Nephron progenitor cell (in vitro differentiated cells): ENCODE results near the gene GOLGA8F.
A peak's percentile ranks its signal among the peaks of the same experiment; 100 is the strongest.
"Not testable (repeated sequence)": the region's sequence is repeated elsewhere in the genome, so short reads cannot be mapped to it uniquely, and the experiment has no call there.

Source experiments
- DNase-seq: peaks from one replicate; pipeline ENCODE4 v3.0.0; 2021
- H3K27ac Mint-ChIP-seq: 2 replicates; pipeline ENCODE4 v1.8.0; 2021; ENCODE audit warnings: mild to moderate bottlenecking, moderate library complexity, mixed read lengths
- H3K27me3 Mint-ChIP-seq: 2 replicates; pipeline ENCODE4 v1.8.0; 2021; ENCODE audit warnings: mild to moderate bottlenecking, low read depth, mixed read lengths; ENCODE audit not compliant: poor library complexity
- H3K36me3 Mint-ChIP-seq: 2 replicates; pipeline ENCODE4 v1.8.0; 2021; ENCODE audit warnings: low read depth, mixed read lengths
- H3K4me1 Mint-ChIP-seq: 2 replicates; pipeline ENCODE4 v1.8.0; 2021; ENCODE audit warnings: mixed read lengths
- H3K4me3 Mint-ChIP-seq: 2 replicates; pipeline ENCODE4 v1.8.0; 2021; ENCODE audit warnings: mild to moderate bottlenecking, moderate library complexity, mixed read lengths
- H3K9me3 Mint-ChIP-seq: 2 replicates; pipeline ENCODE4 v1.8.0; 2021; ENCODE audit warnings: mild to moderate bottlenecking, moderate library complexity, mixed read lengths

The GOLGA8F gene

GRCh38 chr15:28378364-28378763 lies at the start of gene GOLGA8F:
TSS of gene GOLGA8F (plus strand) at chr15:28378664. CDS start at chr15:28378762, 98 bp downstream.
- not testable (repeated sequence) for DNase-seq, H3K27ac Mint-ChIP-seq, H3K4me3 Mint-ChIP-seq, H3K27me3 Mint-ChIP-seq, H3K9me3 Mint-ChIP-seq, H3K4me1 Mint-ChIP-seq, H3K36me3 Mint-ChIP-seq

GRCh38 chr15:28357984-28358383 lies 20.5 kb upstream of the GOLGA8F start, which contains the start of gene GOLGA6L24:
TSS of gene GOLGA6L24 (minus strand) at chr15:28358084. CDS start at chr15:28358023, 61 bp downstream.
- not testable (repeated sequence) for H3K9me3 Mint-ChIP-seq, H3K4me1 Mint-ChIP-seq, DNase-seq, H3K27me3 Mint-ChIP-seq, H3K4me3 Mint-ChIP-seq, H3K36me3 Mint-ChIP-seq, H3K27ac Mint-ChIP-seq

GRCh38 chr15:28365502-28365901 lies 13.0 kb upstream of the GOLGA8F start:
- H3K4me1 Mint-ChIP-seq, H3K27me3 Mint-ChIP-seq, H3K36me3 Mint-ChIP-seq, DNase-seq, H3K27ac Mint-ChIP-seq, H3K9me3 Mint-ChIP-seq, H3K4me3 Mint-ChIP-seq: not testable (repeated sequence)

- not testable (repeated sequence) for H3K9me3 Mint-ChIP-seq, DNase-seq, H3K27me3 Mint-ChIP-seq, H3K36me3 Mint-ChIP-seq, H3K4me3 Mint-ChIP-seq, H3K27ac Mint-ChIP-seq, H3K4me1 Mint-ChIP-seq
These were observed 1.6 kb downstream of the GOLGA8F start for GRCh38 chr15:28380053-28380452.

GRCh38 chr15:28396022-28396421 lies 17.6 kb downstream of the GOLGA8F start:
- not testable (repeated sequence) for H3K27ac Mint-ChIP-seq, H3K4me1 Mint-ChIP-seq, H3K27me3 Mint-ChIP-seq, H3K36me3 Mint-ChIP-seq, H3K9me3 Mint-ChIP-seq, DNase-seq, H3K4me3 Mint-ChIP-seq

- not testable (repeated sequence) for H3K36me3 Mint-ChIP-seq, H3K4me3 Mint-ChIP-seq, H3K27me3 Mint-ChIP-seq, H3K4me1 Mint-ChIP-seq, H3K27ac Mint-ChIP-seq, H3K9me3 Mint-ChIP-seq
- peak; percentile 2 for DNase-seq
These were observed 24.4 kb downstream of the GOLGA8F start for GRCh38 chr15:28402774-28403435.

GRCh38 chr15:28420470-28420869 lies 42.0 kb downstream of the GOLGA8F start:
- not testable (repeated sequence) for DNase-seq, H3K36me3 Mint-ChIP-seq

GRCh38 chr15:28435594-28435993 lies 57.1 kb downstream of the GOLGA8F start:
- not testable (repeated sequence) for H3K9me3 Mint-ChIP-seq, H3K27ac Mint-ChIP-seq, H3K27me3 Mint-ChIP-seq, H3K36me3 Mint-ChIP-seq, H3K4me3 Mint-ChIP-seq, H3K4me1 Mint-ChIP-seq, DNase-seq

More at GRCh38 chr15:28420470-28420869, 42.0 kb downstream of the GOLGA8F start:
- H3K4me1 Mint-ChIP-seq, H3K27ac Mint-ChIP-seq, H3K4me3 Mint-ChIP-seq, H3K9me3 Mint-ChIP-seq, H3K27me3 Mint-ChIP-seq: not testable (repeated sequence)
